GM18519 (cell line): ENCODE data around the gene DAGLB.
"Not testable (repeated sequence)": the region's sequence is repeated elsewhere in the genome, so short reads cannot be mapped to it uniquely, and the experiment has no call there.

Source experiments
- ATAC-seq: cut with Tn5 transposase; IDR thresholded peaks from one replicate; pipeline ENCODE4 v1.9.1; 2021; ENCODE audit warnings: mild to moderate bottlenecking, moderate library complexity; ENCODE audit not compliant: unreplicated experiment, low FRiP score

Gene DAGLB

GRCh38 chr7:6447581-6448199, at the start of gene DAGLB:
Gene DAGLB (minus strand): TSS chr7:6447954. CDS start chr7:6447842, 112 bp downstream.
- ATAC-seq = no peak

- ATAC-seq = no peak
Observed at GRCh38 chr7:6497637-6497905, 49.8 kb upstream of the DAGLB start.

- no peak for ATAC-seq
Observed at GRCh38 chr7:6496842-6497636, 49.3 kb upstream of the DAGLB start.

GRCh38 chr7:6495597-6496262, 48.0 kb upstream of the DAGLB start:
- no peak for ATAC-seq

GRCh38 chr7:6494365-6494764, 46.6 kb upstream of the DAGLB start:
- ATAC-seq = no peak

GRCh38 chr7:6491194-6491593, 43.4 kb upstream of the DAGLB start:
- ATAC-seq = no peak

GRCh38 chr7:6489612-6490011, 41.9 kb upstream of the DAGLB start:
- ATAC-seq = no peak

GRCh38 chr7:6487184-6487545, 39.4 kb upstream of the DAGLB start:
- no peak for ATAC-seq

- no peak for ATAC-seq
Observed at GRCh38 chr7:6486438-6487183, 38.9 kb upstream of the DAGLB start.

- no peak for ATAC-seq
Observed at GRCh38 chr7:6482743-6483119, 35.0 kb upstream of the DAGLB start.

GRCh38 chr7:6482307-6482706, 34.6 kb upstream of the DAGLB start:
- ATAC-seq = no peak

- ATAC-seq = no peak
Observed at GRCh38 chr7:6481445-6481844, 33.7 kb upstream of the DAGLB start.

- no peak for ATAC-seq
Observed at GRCh38 chr7:6480323-6480660, 32.5 kb upstream of the DAGLB start.

- ATAC-seq = no peak
Observed at GRCh38 chr7:6479067-6479466, 31.3 kb upstream of the DAGLB start.

- no peak for ATAC-seq
Observed at GRCh38 chr7:6478186-6478585, 30.4 kb upstream of the DAGLB start.

GRCh38 chr7:6477318-6477660, 29.5 kb upstream of the DAGLB start:
- no peak for ATAC-seq

- ATAC-seq = no peak
Observed at GRCh38 chr7:6476596-6477317, 29.0 kb upstream of the DAGLB start.

GRCh38 chr7:6475433-6476186, 27.9 kb upstream of the DAGLB start:
- ATAC-seq = no peak

GRCh38 chr7:6465862-6466261, 18.1 kb upstream of the DAGLB start:
- ATAC-seq = no peak

- not testable (repeated sequence) for ATAC-seq
Observed at GRCh38 chr7:6463609-6464008, 15.9 kb upstream of the DAGLB start.
